Astrocyte (in vitro differentiated cells and primary cell): ENCODE measurements around the gene TMEM204. TPM values are rescaled to one million over a fixed set of nuclear protein-coding genes. Genes with fewer than 3 reads are reported as not detected.

Experiments used
- DNase-seq: peaks from one replicate; pipeline ENCODE4 v3.0.0-alpha.2; 2010; ENCODE audit warnings: low read depth
- FAIRE-seq: peaks from 2 replicates; lab custom pipeline; 2011; peaks lifted over from hg19 to GRCh38; lab: Jason Lieb, UNC
- H2AFZ ChIP-seq: 2 replicates; pipeline ENCODE4 v1.6.0; 2012; ENCODE audit warnings: low read depth, low read length, inconsistent platforms
- H3K27ac ChIP-seq: 2 replicates; pipeline ENCODE4 v1.5.1; 2011; ENCODE audit warnings: low read depth, low read length, inconsistent platforms
- H3K27me3 ChIP-seq: 2 replicates; pipeline ENCODE4 v1.6.0; 2011; ENCODE audit warnings: low read length, inconsistent platforms; ENCODE audit not compliant: insufficient read depth
- H3K36me3 ChIP-seq: 2 replicates; pipeline ENCODE4 v1.5.1; 2011; ENCODE audit warnings: low read length, inconsistent platforms; ENCODE audit not compliant: insufficient read depth
- H3K4me1 ChIP-seq: 2 replicates; pipeline ENCODE4 v1.5.1; 2011; ENCODE audit warnings: low read length, inconsistent platforms; ENCODE audit not compliant: insufficient read depth
- H3K4me2 ChIP-seq: 2 replicates; pipeline ENCODE4 v1.6.0; 2012; ENCODE audit warnings: low read length, inconsistent platforms
- H3K4me3 ChIP-seq: 2 replicates; pipeline ENCODE4 v1.5.1; 2011; ENCODE audit warnings: low read depth, mild to moderate bottlenecking, low read length, inconsistent platforms; ENCODE audit not compliant: insufficient read depth
- H3K79me2 ChIP-seq: 2 replicates; pipeline ENCODE4 v1.6.0; 2012; ENCODE audit warnings: mild to moderate bottlenecking, low read length, inconsistent platforms; ENCODE audit not compliant: insufficient read depth
- H3K9ac ChIP-seq: 2 replicates; pipeline ENCODE4 v1.6.0; 2012; ENCODE audit warnings: mild to moderate bottlenecking, low read length, inconsistent platforms
- H3K9me3 ChIP-seq: 2 replicates; pipeline ENCODE4 v1.5.1; 2012; ENCODE audit warnings: low read depth, mild to moderate bottlenecking, low read length, inconsistent platforms; ENCODE audit not compliant: insufficient read depth
- H4K20me1 ChIP-seq: 2 replicates; pipeline ENCODE4 v1.6.0; 2012; ENCODE audit warnings: low read length, inconsistent platforms; ENCODE audit not compliant: insufficient read depth
- H3K27ac Mint-ChIP-seq: one replicate; pipeline ENCODE4 v1.8.0; 2021; ENCODE audit warnings: mild to moderate bottlenecking, mixed read lengths; ENCODE audit not compliant: unreplicated experiment
- H3K27me3 Mint-ChIP-seq: one replicate; pipeline ENCODE4 v1.8.0; 2021; ENCODE audit warnings: low read depth, mixed read lengths; ENCODE audit not compliant: unreplicated experiment
- H3K36me3 Mint-ChIP-seq: one replicate; pipeline ENCODE4 v1.8.0; 2021; ENCODE audit warnings: low read depth, mixed read lengths; ENCODE audit not compliant: unreplicated experiment
- H3K4me1 Mint-ChIP-seq: one replicate; pipeline ENCODE4 v1.8.0; 2021; ENCODE audit warnings: low read depth, mixed read lengths; ENCODE audit not compliant: unreplicated experiment
- H3K4me3 Mint-ChIP-seq: one replicate; pipeline ENCODE4 v1.8.0; 2021; ENCODE audit warnings: mild to moderate bottlenecking, moderate library complexity, mixed read lengths; ENCODE audit not compliant: unreplicated experiment
- H3K9me3 Mint-ChIP-seq: one replicate; pipeline ENCODE4 v1.8.0; 2021; ENCODE audit warnings: mild to moderate bottlenecking, mixed read lengths; ENCODE audit not compliant: unreplicated experiment
- EZH2 ChIP-seq: IDR thresholded peaks from 2 replicates; pipeline ENCODE4 v1.6.1; 2012; ENCODE audit warnings: mild to moderate bottlenecking, low read length, inconsistent platforms; ENCODE audit not compliant: insufficient read depth
- total RNA-seq: library from RNA; stranded (reverse); gene quantifications from 2 replicates; pipeline ENCODE4 v1.2.1, GENCODE V29; 2021
- TF ChIP-seq, protein P1 (sequence below): IDR thresholded peaks from 2 replicates; pipeline ENCODE4 v1.5.1; 2011; ENCODE audit warnings: low read depth, mild to moderate bottlenecking, inconsistent platforms, low read length, moderate library complexity; ENCODE audit not compliant: insufficient read depth

The TMEM204 gene
- total RNA-seq, 1 donor from 2014 or later, result not detected

DNA sequence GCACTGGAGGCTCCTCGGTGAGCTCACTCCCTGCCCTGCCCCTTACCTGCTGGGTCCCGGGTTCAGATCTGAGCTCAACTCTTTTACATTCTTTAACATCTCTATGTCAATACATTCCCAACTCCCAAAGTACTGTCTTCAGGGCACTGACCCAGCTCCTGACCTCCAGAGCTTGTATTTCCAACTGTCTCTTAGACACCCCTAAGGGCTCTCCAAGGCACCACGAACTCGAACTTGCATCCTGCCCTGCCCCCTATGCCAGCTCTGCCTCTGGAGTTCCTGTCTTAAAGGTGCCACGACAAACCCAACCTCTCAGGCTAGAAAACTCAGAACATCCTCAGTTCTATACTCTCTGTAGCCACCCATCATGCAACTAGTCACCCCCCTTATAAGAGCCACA lies 39.8 kb downstream of the TMEM204 start:
- Histone ChIP-seq H3K4me3 (no peak overlapping the region), H3K4me1 (no peaks in the 10 kb centered on the region), H3K9ac (no peak overlapping the region), H3K9me3 (no peaks in the 10 kb centered on the region), H3K4me2 (no peak overlapping the region), H3K36me3 (no peaks in the 10 kb centered on the region), H3K79me2 (no peaks in the 10 kb centered on the region), H3K27me3 (no peaks in the 10 kb centered on the region), H2AFZ (no peak overlapping the region), H4K20me1 (no peaks in the 10 kb centered on the region), H3K27ac (no peak overlapping the region)
- peaks cover 23% of the 10 kb centered on the region for H3K36me3 Mint-ChIP-seq
- no peaks in the 10 kb centered on the region for H3K27me3 Mint-ChIP-seq
- no peak for TF ChIP-seq EZH2
- no peak for FAIRE-seq
- H3K9me3 Mint-ChIP-seq, result no peaks in the 10 kb centered on the region
- no peak overlapping the region for H3K27ac Mint-ChIP-seq
- no peak overlapping the region for H3K4me3 Mint-ChIP-seq
- DNase-seq, result no peak
- H3K4me1 Mint-ChIP-seq, result no peaks in the 10 kb centered on the region

DNA sequence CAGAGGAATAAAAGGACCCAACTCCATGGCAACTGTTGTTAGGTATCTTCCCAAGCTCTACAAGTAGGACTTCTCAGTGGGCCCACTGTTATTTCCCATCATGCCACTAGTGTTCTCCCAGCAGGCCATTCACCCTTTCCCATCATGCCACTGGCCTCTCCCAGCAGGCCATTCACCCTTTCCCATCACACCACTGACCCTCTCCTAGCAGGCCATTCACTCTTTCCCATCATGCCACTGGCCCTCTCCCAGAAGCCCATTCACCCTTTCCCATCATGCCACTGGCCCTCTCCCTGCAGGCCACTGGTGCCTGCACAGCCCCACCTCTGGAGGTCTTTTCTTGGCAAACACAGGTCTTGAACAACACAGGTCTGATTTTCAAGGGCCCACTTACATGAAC lies 42.1 kb downstream of the TMEM204 start:
- peaks cover 18% of the 10 kb centered on the region for H3K36me3 Mint-ChIP-seq

DNA sequence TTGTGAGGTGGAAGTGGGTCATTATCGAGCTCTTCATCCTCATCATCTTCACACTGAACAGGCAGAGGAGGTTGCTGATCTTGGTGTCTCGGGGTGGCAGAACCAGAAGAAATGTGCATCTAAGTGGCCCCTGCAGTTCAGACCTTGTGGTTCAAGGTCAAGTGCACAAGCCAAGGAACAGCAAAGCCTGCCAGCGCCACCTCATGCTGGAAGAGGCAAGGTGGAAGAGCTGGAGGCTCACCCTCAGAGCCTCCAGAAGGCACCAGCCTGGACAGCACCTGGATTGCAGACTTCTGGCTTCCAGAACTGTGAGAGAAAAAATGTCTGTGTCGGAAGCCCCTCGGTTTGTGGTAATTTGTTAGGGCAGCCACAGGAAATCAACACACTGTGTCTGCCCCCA lies 45.7 kb downstream of the TMEM204 start:
- H3K4me3 Mint-ChIP-seq, result no peak overlapping the region
- no peak for TF ChIP-seq EZH2
- TF ChIP-seq, protein P1, sequence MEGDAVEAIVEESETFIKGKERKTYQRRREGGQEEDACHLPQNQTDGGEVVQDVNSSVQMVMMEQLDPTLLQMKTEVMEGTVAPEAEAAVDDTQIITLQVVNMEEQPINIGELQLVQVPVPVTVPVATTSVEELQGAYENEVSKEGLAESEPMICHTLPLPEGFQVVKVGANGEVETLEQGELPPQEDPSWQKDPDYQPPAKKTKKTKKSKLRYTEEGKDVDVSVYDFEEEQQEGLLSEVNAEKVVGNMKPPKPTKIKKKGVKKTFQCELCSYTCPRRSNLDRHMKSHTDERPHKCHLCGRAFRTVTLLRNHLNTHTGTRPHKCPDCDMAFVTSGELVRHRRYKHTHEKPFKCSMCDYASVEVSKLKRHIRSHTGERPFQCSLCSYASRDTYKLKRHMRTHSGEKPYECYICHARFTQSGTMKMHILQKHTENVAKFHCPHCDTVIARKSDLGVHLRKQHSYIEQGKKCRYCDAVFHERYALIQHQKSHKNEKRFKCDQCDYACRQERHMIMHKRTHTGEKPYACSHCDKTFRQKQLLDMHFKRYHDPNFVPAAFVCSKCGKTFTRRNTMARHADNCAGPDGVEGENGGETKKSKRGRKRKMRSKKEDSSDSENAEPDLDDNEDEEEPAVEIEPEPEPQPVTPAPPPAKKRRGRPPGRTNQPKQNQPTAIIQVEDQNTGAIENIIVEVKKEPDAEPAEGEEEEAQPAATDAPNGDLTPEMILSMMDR, result no peak
- no peak overlapping the region for H3K27ac Mint-ChIP-seq
- peaks cover 26% of the 10 kb centered on the region for H3K36me3 Mint-ChIP-seq
- Histone ChIP-seq H3K4me2 (no peak overlapping the region), H3K27me3 (no peaks in the 10 kb centered on the region), H3K79me2 (no peaks in the 10 kb centered on the region), H3K4me3 (no peak overlapping the region), H4K20me1 (no peaks in the 10 kb centered on the region), H3K9ac (no peak overlapping the region), H2AFZ (no peak overlapping the region), H3K9me3 (no peaks in the 10 kb centered on the region), H3K4me1 (no peaks in the 10 kb centered on the region), H3K27ac (no peak overlapping the region), H3K36me3 (peaks cover 4% of the 10 kb centered on the region)
- FAIRE-seq (no peak), DNase-seq (no peak)
- H3K4me1 Mint-ChIP-seq, result no peaks in the 10 kb centered on the region
- H3K27me3 Mint-ChIP-seq, result no peaks in the 10 kb centered on the region
- peaks cover 2% of the 10 kb centered on the region for H3K9me3 Mint-ChIP-seq

More for the DNA sequence above, 42.1 kb downstream of the TMEM204 start:
- no peak overlapping the region for H3K9ac ChIP-seq
- Mint-ChIP-seq H3K27me3 (no peaks in the 10 kb centered on the region), H3K9me3 (no peaks in the 10 kb centered on the region), H3K4me3 (peak overlapping the region; percentile 14), H3K27ac (no peak overlapping the region), H3K4me1 (no peaks in the 10 kb centered on the region)
- H3K4me1 ChIP-seq, result no peaks in the 10 kb centered on the region
- TF ChIP-seq, protein P1, result no peak
- no peak for TF ChIP-seq EZH2
- H3K27me3 ChIP-seq, result no peaks in the 10 kb centered on the region
- no peaks in the 10 kb centered on the region for H3K9me3 ChIP-seq
- DNase-seq (no peak), FAIRE-seq (no peak)
- H2AFZ ChIP-seq, result no peak overlapping the region
- no peaks in the 10 kb centered on the region for H4K20me1 ChIP-seq
- H3K4me3 ChIP-seq, result no peak overlapping the region
- peaks cover 3% of the 10 kb centered on the region for H3K36me3 ChIP-seq
- no peak overlapping the region for H3K4me2 ChIP-seq
- no peak overlapping the region for H3K27ac ChIP-seq
- no peaks in the 10 kb centered on the region for H3K79me2 ChIP-seq
